OCI-LY1 (cell line): ENCODE measurements around the gene PTPRQ.

Source experiments
- H2AFZ ChIP-seq: fragments of 200-600 bp; sonication (generic), shearing (Covaris generic); 2 replicates; pipeline ENCODE4 v1.6.0; 2014; ENCODE audit warnings: antibody characterized with exemption, mild to moderate bottlenecking, low read length
- H3F3A ChIP-seq: fragments of 200-600 bp; sonication (generic), shearing (Covaris generic); 2 replicates; pipeline ENCODE4 v1.6.0; 2014; ENCODE audit warnings: mild to moderate bottlenecking, antibody characterized with exemption, low read length, moderate library complexity; ENCODE audit not compliant: insufficient read depth
- H3K27ac ChIP-seq: fragments of 200-600 bp; sonication (generic); 2 replicates; pipeline ENCODE4 v1.5.1; 2014; ENCODE audit warnings: low read length, mixed run types, mild to moderate bottlenecking, low read depth; ENCODE audit not compliant: poor library complexity, severe bottlenecking
- H3K27me3 ChIP-seq: fragments of 200-600 bp; sonication (generic); 2 replicates; pipeline ENCODE4 v1.6.0; 2014; ENCODE audit warnings: antibody characterized with exemption, mild to moderate bottlenecking, low read length, moderate library complexity; ENCODE audit not compliant: insufficient read depth
- H3K36me3 ChIP-seq: fragments of 200-600 bp; sonication (generic); 2 replicates; pipeline ENCODE4 v1.6.1; 2014; ENCODE audit warnings: mild to moderate bottlenecking, antibody characterized with exemption, low read length, moderate library complexity, mixed read lengths; ENCODE audit not compliant: insufficient read depth
- H3K4me1 ChIP-seq: fragments of 200-600 bp; sonication (generic); 2 replicates; pipeline ENCODE4 v1.5.1; 2014; ENCODE audit warnings: mild to moderate bottlenecking, low read length, moderate library complexity; ENCODE audit not compliant: insufficient read depth, severe bottlenecking
- H3K4me2 ChIP-seq: fragments of 200-600 bp; sonication (generic), shearing (Covaris generic); 2 replicates; pipeline ENCODE4 v1.6.1; 2014; ENCODE audit warnings: low read length
- H3K4me3 ChIP-seq: fragments of 200-600 bp; sonication (generic); 2 replicates; pipeline ENCODE4 v1.5.1; 2014; ENCODE audit warnings: low read length, low read depth, mild to moderate bottlenecking, mixed read lengths; ENCODE audit not compliant: poor library complexity, severe bottlenecking
- H3K79me2 ChIP-seq: fragments of 200-600 bp; shearing (Covaris generic); 2 replicates; pipeline ENCODE4 v1.6.1; 2016; ENCODE audit warnings: mixed run types, low read length, mixed read lengths; ENCODE audit not compliant: insufficient read depth
- H3K9ac ChIP-seq: fragments of 200-600 bp; sonication (generic), shearing (Covaris generic); 2 replicates; pipeline ENCODE4 v1.6.1; 2014; ENCODE audit warnings: mild to moderate bottlenecking, low read length, mixed read lengths
- H3K9me2 ChIP-seq: fragments of 200-600 bp; sonication (generic), shearing (Covaris generic); 2 replicates; pipeline ENCODE4 v1.6.1; 2014; ENCODE audit warnings: low read depth, mild to moderate bottlenecking, low read length, mixed read lengths
- H3K9me3 ChIP-seq: fragments of 200-600 bp; shearing (Covaris generic); 2 replicates; pipeline ENCODE4 v1.6.1; 2014; ENCODE audit warnings: low read length, mixed read lengths
- H4K20me1 ChIP-seq: fragments of 200-600 bp; sonication (generic), shearing (Covaris generic); 2 replicates; pipeline ENCODE4 v1.6.0; 2016; ENCODE audit warnings: mild to moderate bottlenecking, low read length; ENCODE audit not compliant: insufficient read depth
- CTCF ChIP-seq: fragments of 200-600 bp; sonication (generic), shearing (Covaris generic); IDR thresholded peaks from 2 replicates; pipeline ENCODE4 v1.5.1; 2017; ENCODE audit warnings: mild to moderate bottlenecking, antibody characterized with exemption, low read length, moderate library complexity, mixed read lengths
- EZH2 ChIP-seq: fragments of 200-600 bp; sonication (generic), shearing (Covaris generic); IDR thresholded peaks from 2 replicates; pipeline ENCODE4 v1.8.0; 2017; ENCODE audit warnings: borderline replicate concordance, mixed run types, mild to moderate bottlenecking, antibody characterized with exemption, low read length, moderate library complexity, mixed read lengths

Gene PTPRQ

GRCh38 chr12:80607361-80608135, 163.5 kb downstream of the PTPRQ start:
- no peak for TF ChIP-seq EZH2
- TF ChIP-seq CTCF, result peak; percentile 31; the same call in 1 of the 2 replicates
- no peaks in the 10 kb centered on the region for H3K27me3 ChIP-seq
- H2AFZ ChIP-seq, result no peak overlapping the region
- no peaks in the 10 kb centered on the region for H3K36me3 ChIP-seq
- no peaks in the 10 kb centered on the region for H3K4me1 ChIP-seq
- no peaks in the 10 kb centered on the region for H4K20me1 ChIP-seq
- H3F3A ChIP-seq, result no peaks in the 10 kb centered on the region
- no peak overlapping the region for H3K4me3 ChIP-seq
- no peaks in the 10 kb centered on the region for H3K9me3 ChIP-seq
- no peak overlapping the region for H3K9ac ChIP-seq
- H3K79me2 ChIP-seq, result no peaks in the 10 kb centered on the region
- H3K27ac ChIP-seq, result no peak overlapping the region
- no peaks in the 10 kb centered on the region for H3K9me2 ChIP-seq
- H3K4me2 ChIP-seq, result no peak overlapping the region

- H3K36me3 ChIP-seq, result no peaks in the 10 kb centered on the region
Observed at GRCh38 chr12:80617733-80618132, 173.7 kb downstream of the PTPRQ start.

GRCh38 chr12:80620281-80620680, 176.2 kb downstream of the PTPRQ start:
- Histone ChIP-seq H3K36me3 (no peaks in the 10 kb centered on the region), H3K27ac (no peak overlapping the region), H3K79me2 (no peaks in the 10 kb centered on the region), H4K20me1 (no peaks in the 10 kb centered on the region), H2AFZ (no peak overlapping the region), H3K27me3 (no peaks in the 10 kb centered on the region), H3K4me1 (no peaks in the 10 kb centered on the region), H3K4me2 (no peak overlapping the region), H3K9me3 (no peaks in the 10 kb centered on the region), H3K9ac (no peak overlapping the region), H3K4me3 (no peak overlapping the region), H3K9me2 (no peaks in the 10 kb centered on the region), H3F3A (no peaks in the 10 kb centered on the region)
- TF ChIP-seq CTCF (no peak), EZH2 (no peak)

More at GRCh38 chr12:80617733-80618132, 173.7 kb downstream of the PTPRQ start:
- TF ChIP-seq EZH2, result no peak
- TF ChIP-seq CTCF, result no peak
- Histone ChIP-seq H3K9ac (no peak overlapping the region), H3K79me2 (no peaks in the 10 kb centered on the region), H3K27ac (no peak overlapping the region), H3F3A (no peaks in the 10 kb centered on the region), H3K4me1 (no peaks in the 10 kb centered on the region), H3K27me3 (no peaks in the 10 kb centered on the region), H4K20me1 (no peaks in the 10 kb centered on the region), H3K9me2 (no peaks in the 10 kb centered on the region), H3K4me3 (no peak overlapping the region), H3K9me3 (no peaks in the 10 kb centered on the region), H2AFZ (no peak overlapping the region), H3K4me2 (no peak overlapping the region)
